HepG2 (cell line): ENCODE results near the gene DUS1L. TPM values are rescaled to one million over a fixed set of nuclear protein-coding genes. Genes with fewer than 3 reads are reported as not detected.

Experiments used
- ARID2 ChIP-seq: sonication (generic); formaldehyde crosslinking; IDR thresholded peaks from 2 replicates; pipeline ENCODE4 v1.8.1; 2022; ENCODE audit warnings: mild to moderate bottlenecking, missing genetic modification reagents, borderline replicate concordance
- BRCA1 ChIP-seq: sonication (generic); formaldehyde crosslinking; IDR thresholded peaks from 2 replicates; pipeline ENCODE4 v1.4.0; 2020; ENCODE audit warnings: missing genetic modification reagents
- CENPT ChIP-seq: sonication (generic); formaldehyde crosslinking; IDR thresholded peaks from 2 replicates; pipeline ENCODE4 v1.8.0; 2022; ENCODE audit warnings: low read depth, mild to moderate bottlenecking, moderate library complexity, missing genetic modification reagents
- CREB3 ChIP-seq: sonication (generic); formaldehyde crosslinking; IDR thresholded peaks from 2 replicates; pipeline ENCODE4 v1.5.0; 2020; ENCODE audit warnings: missing genetic modification reagents
- HMGA1 ChIP-seq: sonication (generic); formaldehyde crosslinking; conservative IDR thresholded peaks from 2 replicates; pipeline ENCODE4 v1.4.0; 2020; ENCODE audit warnings: missing genetic modification reagents
- MED8 ChIP-seq: sonication (generic); formaldehyde crosslinking; IDR thresholded peaks from 2 replicates; pipeline ENCODE4 v1.8.1; 2023; ENCODE audit warnings: mild to moderate bottlenecking, missing genetic modification reagents; ENCODE audit not compliant: insufficient replicate concordance
- MIXL1 ChIP-seq: IDR thresholded peaks from 2 replicates; pipeline ENCODE4 v1.6.1; 2016
- NR3C1 ChIP-seq: sonication (generic); formaldehyde crosslinking; IDR thresholded peaks from 2 replicates; pipeline ENCODE4 v1.4.0; 2020; ENCODE audit warnings: missing genetic modification reagents
- PHF20 ChIP-seq: sonication (generic); formaldehyde crosslinking; IDR thresholded peaks from 2 replicates; pipeline ENCODE4 v1.5.0; 2020; ENCODE audit warnings: mild to moderate bottlenecking, missing genetic modification reagents
- REPIN1 ChIP-seq: sonication (generic); formaldehyde crosslinking; IDR thresholded peaks from 2 replicates; pipeline ENCODE4 v1.8.0; 2022; ENCODE audit warnings: missing genetic modification reagents, low read depth, mild to moderate bottlenecking, borderline replicate concordance
- RFX1 ChIP-seq: fragments of 450-650 bp; IDR thresholded peaks from 2 replicates; pipeline ENCODE4 v1.6.1; 2017
- ZFAT ChIP-seq: sonication (generic); formaldehyde crosslinking; conservative IDR thresholded peaks from 2 replicates; pipeline ENCODE4 v1.8.1; 2023; ENCODE audit warnings: missing genetic modification reagents, inconsistent platforms
- ZNF260 ChIP-seq: sonication (generic); formaldehyde crosslinking; IDR thresholded peaks from 2 replicates; pipeline ENCODE4 v1.4.0; 2020; ENCODE audit warnings: missing genetic modification reagents, low read depth, mild to moderate bottlenecking, borderline replicate concordance
- ZNF670 ChIP-seq: sonication (generic); formaldehyde crosslinking; IDR thresholded peaks from 2 replicates; pipeline ENCODE4 v1.8.0; 2022; ENCODE audit warnings: mild to moderate bottlenecking, missing genetic modification reagents, borderline replicate concordance
- ZNF672 ChIP-seq: sonication (generic); formaldehyde crosslinking; IDR thresholded peaks from 2 replicates; pipeline ENCODE4 v1.8.1; 2022; ENCODE audit warnings: missing genetic modification reagents
- ZNF747 ChIP-seq: sonication (generic); formaldehyde crosslinking; IDR thresholded peaks from 2 replicates; pipeline ENCODE4 v1.8.1; 2023; ENCODE audit warnings: missing genetic modification reagents, mild to moderate bottlenecking, borderline replicate concordance
- polyA plus RNA-seq, 8 experiments: library from polyadenylated mRNA; depleted of rRNA in 3 of 8; stranded (reverse) in 7 of 8; unstranded in 1 of 8; fragments of >200 nt; fragmentation: Illumina TruSeq in 4 of 8; extraction: Trizol in 4 of 8; gene quantifications; 2 replicates each; pipeline versions ENCODE4 v1.2.1 to v1.2.3, GENCODE V29; 2011 to 2016; ENCODE audit warnings: low read depth in 4 of 8, missing spikeins in 1 of 8, mixed read lengths in 1 of 8; ENCODE audit not compliant: insufficient read depth in 1 of 8
- total RNA-seq, 5 experiments: library from RNA; depleted of rRNA; stranded (reverse); fragments of >200 nt; fragmentation: Illumina TruSeq; extraction: Trizol; gene quantifications; 2 replicates each; pipeline ENCODE4 v1.2.3, GENCODE V29; 2016; ENCODE audit warnings: low read depth in 1 of 5
- TF ChIP-seq, protein P1 (sequence below): sonication (generic); formaldehyde crosslinking; IDR thresholded peaks from 2 replicates; pipeline ENCODE4 v1.5.0; 2020; ENCODE audit warnings: missing genetic modification reagents
- TF ChIP-seq, protein P2 (sequence below): sonication (generic); formaldehyde crosslinking; IDR thresholded peaks from 2 replicates; pipeline ENCODE4 v1.4.0; 2020; ENCODE audit warnings: missing genetic modification reagents, mild to moderate bottlenecking, borderline replicate concordance
- TF ChIP-seq, protein P3 (sequence below): sonication (generic); formaldehyde crosslinking; IDR thresholded peaks from 2 replicates; pipeline ENCODE4 v1.5.0; 2020; ENCODE audit warnings: mild to moderate bottlenecking, missing genetic modification reagents
- TF ChIP-seq, protein P4 (sequence below): sonication (generic); formaldehyde crosslinking; IDR thresholded peaks from 2 replicates; pipeline ENCODE4 v1.5.0; 2020; ENCODE audit warnings: missing genetic modification reagents
- TF ChIP-seq, protein P5 (sequence below): sonication (generic); formaldehyde crosslinking; IDR thresholded peaks from 2 replicates; pipeline ENCODE4 v1.8.1; 2023; ENCODE audit warnings: mild to moderate bottlenecking, inconsistent platforms, moderate library complexity, missing genetic modification reagents, borderline replicate concordance

The DUS1L gene
- total and polyA plus RNA-seq, 2 of the 13 experiments (the other 11 are each of a cell fraction or from before 2014, with no cell fraction given): 81.0 to 109 TPM

DNA sequence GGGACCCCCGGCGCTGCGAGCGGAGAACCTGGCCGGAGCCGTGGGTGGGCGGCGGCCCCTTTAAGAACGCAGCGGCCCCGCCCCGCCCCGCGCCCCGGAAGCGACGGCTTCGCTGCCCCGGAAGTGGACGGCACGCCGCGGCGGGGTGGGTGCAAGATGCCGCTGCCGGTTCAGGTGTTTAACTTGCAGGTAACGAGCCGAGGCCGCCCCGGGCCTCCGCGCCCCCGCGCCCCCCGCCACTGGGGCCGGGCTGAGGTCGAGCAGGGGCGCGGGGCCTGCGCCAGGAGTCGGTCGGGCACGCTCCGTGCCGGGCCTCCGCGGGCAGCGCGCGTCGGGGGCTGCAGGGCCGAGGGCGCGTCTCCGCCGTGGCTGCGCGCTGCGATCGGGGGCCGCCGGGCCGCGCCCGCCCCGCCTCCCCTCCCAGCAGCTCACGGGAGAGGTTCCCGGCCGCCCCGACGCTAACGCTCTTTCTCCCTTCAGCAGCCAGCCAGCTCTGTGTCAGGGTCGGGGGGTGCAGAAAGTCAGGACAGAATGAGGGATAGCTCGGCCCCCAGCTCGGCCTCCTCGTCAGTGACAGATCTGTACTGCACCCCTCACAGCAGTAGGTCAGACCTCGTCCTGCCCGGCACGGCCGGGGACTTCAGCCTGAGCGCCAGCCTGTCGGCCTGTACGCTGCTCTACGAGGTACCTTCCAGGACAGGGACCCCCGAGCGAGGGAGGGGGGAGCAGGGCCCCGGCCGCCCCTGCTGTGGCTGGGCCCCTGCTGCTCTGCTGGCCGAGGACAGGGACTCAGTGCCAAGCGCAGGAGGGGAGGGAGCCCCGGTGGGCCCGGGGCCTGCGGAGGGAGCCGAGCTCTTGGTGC is 13.6 kb downstream of the DUS1L start, which contains the start of the genes GPS1 and RFNG (continued):
- TF ChIP-seq ZNF260: no peak
- TF ChIP-seq HMGA1 (CRISPR knock-in tag): no peak
- no peak for TF ChIP-seq MIXL1 (CRISPR knock-in tag)
- TF ChIP-seq NR3C1 (CRISPR knock-in tag): no peak
- TF ChIP-seq ARID2: no peak
- TF ChIP-seq BRCA1 (CRISPR knock-in tag): no peak
- TF ChIP-seq PHF20 (CRISPR knock-in tag): peak; percentile 76
- TF ChIP-seq, protein P1, sequence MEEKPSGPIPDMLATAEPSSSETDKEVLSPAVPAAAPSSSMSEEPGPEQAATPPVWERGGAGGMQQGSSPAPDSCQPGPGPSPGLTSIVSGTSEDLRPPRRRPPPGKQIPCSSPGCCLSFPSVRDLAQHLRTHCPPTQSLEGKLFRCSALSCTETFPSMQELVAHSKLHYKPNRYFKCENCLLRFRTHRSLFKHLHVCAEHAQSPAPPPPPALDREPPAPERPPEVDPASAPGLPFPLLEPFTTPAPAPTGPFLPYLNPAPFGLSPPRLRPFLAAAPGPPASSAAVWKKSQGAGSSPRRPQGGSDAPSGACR: no peak
- TF ChIP-seq ZNF670 (CRISPR knock-in tag): no peak
- TF ChIP-seq, protein P2, sequence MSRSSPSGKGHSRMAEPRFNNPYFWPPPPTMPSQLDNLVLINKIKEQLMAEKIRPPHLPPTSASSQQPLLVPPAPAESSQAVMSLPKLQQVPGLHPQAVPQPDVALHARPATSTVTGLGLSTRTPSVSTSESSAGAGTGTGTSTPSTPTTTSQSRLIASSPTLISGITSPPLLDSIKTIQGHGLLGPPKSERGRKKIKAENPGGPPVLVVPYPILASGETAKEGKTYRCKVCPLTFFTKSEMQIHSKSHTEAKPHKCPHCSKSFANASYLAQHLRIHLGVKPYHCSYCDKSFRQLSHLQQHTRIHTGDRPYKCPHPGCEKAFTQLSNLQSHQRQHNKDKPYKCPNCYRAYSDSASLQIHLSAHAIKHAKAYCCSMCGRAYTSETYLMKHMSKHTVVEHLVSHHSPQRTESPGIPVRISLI (CRISPR knock-in tag): no peak
- TF ChIP-seq CENPT (CRISPR knock-in tag): no peak
- TF ChIP-seq RFX1: no peak
- TF ChIP-seq, protein P3, sequence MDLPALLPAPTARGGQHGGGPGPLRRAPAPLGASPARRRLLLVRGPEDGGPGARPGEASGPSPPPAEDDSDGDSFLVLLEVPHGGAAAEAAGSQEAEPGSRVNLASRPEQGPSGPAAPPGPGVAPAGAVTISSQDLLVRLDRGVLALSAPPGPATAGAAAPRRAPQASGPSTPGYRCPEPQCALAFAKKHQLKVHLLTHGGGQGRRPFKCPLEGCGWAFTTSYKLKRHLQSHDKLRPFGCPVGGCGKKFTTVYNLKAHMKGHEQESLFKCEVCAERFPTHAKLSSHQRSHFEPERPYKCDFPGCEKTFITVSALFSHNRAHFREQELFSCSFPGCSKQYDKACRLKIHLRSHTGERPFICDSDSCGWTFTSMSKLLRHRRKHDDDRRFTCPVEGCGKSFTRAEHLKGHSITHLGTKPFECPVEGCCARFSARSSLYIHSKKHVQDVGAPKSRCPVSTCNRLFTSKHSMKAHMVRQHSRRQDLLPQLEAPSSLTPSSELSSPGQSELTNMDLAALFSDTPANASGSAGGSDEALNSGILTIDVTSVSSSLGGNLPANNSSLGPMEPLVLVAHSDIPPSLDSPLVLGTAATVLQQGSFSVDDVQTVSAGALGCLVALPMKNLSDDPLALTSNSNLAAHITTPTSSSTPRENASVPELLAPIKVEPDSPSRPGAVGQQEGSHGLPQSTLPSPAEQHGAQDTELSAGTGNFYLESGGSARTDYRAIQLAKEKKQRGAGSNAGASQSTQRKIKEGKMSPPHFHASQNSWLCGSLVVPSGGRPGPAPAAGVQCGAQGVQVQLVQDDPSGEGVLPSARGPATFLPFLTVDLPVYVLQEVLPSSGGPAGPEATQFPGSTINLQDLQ (CRISPR knock-in tag): peak; percentile 75; the same call in 1 of the 2 replicates
- TF ChIP-seq ZNF672: no peak
- TF ChIP-seq REPIN1: no peak
- TF ChIP-seq CREB3 (CRISPR knock-in tag): no peak
- TF ChIP-seq MED8 (CRISPR knock-in tag): no peak
- TF ChIP-seq, protein P4, sequence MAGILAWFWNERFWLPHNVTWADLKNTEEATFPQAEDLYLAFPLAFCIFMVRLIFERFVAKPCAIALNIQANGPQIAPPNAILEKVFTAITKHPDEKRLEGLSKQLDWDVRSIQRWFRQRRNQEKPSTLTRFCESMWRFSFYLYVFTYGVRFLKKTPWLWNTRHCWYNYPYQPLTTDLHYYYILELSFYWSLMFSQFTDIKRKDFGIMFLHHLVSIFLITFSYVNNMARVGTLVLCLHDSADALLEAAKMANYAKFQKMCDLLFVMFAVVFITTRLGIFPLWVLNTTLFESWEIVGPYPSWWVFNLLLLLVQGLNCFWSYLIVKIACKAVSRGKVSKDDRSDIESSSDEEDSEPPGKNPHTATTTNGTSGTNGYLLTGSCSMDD (CRISPR knock-in tag): no peak
- no peak for TF ChIP-seq ZNF747
- TF ChIP-seq ZFAT (CRISPR knock-in tag): no peak
- TF ChIP-seq, protein P5, sequence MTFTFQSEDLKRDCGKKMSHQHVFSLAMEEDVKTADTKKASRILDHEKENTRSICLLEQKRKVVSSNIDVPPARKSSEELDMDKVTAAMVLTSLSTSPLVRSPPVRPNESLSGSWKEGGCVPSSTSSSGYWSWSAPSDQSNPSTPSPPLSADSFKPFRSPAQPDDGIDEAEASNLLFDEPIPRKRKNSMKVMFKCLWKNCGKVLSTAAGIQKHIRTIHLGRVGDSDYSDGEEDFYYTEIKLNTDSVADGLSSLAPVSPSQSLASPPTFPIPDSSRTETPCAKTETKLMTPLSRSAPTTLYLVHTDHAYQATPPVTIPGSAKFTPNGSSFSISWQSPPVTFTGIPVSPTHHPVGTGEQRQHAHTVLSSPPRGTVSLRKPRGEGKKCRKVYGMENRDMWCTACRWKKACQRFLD (CRISPR knock-in tag): no peak
